HG03095 (cell line): ENCODE data around the gene VEGFA.

Experiments used
- ATAC-seq: cut with Tn5 transposase; IDR thresholded peaks from one replicate; pipeline ENCODE4 v1.9.1; 2021; ENCODE audit warnings: moderate library complexity; ENCODE audit not compliant: unreplicated experiment

VEGFA gene

DNA sequence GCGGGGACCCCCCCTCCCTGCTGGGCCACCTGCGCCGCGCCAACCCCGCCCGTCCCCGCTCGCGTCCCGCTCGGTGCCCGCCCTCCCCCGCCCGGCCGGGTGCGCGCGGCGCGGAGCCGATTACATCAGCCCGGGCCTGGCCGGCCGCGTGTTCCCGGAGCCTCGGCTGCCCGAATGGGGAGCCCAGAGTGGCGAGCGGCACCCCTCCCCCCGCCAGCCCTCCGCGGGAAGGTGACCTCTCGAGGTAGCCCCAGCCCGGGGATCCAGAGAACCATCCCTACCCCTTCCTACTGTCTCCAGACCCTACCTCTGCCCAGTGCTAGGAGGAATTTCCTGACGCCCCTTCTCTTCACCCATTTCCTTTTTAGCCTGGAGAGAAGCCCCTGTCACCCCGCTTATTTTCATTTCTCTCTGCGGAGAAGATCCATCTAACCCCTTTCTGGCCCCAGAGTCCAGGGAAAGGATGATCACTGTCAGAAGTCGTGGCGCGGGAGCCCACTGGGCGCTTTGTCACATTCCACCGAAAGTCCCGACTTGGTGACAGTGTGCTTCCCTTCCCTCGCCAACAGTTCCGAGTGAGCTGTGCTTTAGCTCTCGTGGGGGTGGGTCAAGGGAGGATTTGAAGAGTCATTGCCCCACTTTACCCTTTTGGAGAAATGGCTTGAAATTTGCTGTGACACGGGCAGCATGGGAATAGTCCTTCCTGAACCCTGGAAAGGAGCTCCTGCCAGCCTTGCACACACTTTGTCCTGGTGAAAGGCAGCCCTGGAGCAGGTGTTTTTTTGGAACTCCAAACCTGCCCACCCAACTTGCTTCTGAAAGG is 2.1 kb downstream of the VEGFA start:
- no peak for ATAC-seq

DNA sequence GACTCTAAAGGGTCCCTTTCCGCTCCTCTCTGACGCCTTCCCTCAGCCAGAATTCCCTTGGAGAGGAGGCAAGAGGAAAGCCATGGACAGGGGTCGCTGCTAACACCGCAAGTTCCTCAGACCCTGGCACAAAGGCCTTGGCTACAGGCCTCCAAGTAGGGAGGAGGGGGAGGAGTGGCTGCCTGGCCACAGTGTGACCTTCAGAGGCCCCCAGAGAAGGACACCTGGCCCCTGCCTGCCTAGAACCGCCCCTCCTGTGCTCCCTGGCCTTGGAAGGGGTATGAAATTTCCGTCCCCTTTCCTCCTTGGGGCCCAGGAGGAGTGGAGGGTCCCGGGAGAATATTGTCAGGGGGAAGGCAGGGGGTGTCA is 2.7 kb downstream of the VEGFA start:
- ATAC-seq, result no peak

DNA sequence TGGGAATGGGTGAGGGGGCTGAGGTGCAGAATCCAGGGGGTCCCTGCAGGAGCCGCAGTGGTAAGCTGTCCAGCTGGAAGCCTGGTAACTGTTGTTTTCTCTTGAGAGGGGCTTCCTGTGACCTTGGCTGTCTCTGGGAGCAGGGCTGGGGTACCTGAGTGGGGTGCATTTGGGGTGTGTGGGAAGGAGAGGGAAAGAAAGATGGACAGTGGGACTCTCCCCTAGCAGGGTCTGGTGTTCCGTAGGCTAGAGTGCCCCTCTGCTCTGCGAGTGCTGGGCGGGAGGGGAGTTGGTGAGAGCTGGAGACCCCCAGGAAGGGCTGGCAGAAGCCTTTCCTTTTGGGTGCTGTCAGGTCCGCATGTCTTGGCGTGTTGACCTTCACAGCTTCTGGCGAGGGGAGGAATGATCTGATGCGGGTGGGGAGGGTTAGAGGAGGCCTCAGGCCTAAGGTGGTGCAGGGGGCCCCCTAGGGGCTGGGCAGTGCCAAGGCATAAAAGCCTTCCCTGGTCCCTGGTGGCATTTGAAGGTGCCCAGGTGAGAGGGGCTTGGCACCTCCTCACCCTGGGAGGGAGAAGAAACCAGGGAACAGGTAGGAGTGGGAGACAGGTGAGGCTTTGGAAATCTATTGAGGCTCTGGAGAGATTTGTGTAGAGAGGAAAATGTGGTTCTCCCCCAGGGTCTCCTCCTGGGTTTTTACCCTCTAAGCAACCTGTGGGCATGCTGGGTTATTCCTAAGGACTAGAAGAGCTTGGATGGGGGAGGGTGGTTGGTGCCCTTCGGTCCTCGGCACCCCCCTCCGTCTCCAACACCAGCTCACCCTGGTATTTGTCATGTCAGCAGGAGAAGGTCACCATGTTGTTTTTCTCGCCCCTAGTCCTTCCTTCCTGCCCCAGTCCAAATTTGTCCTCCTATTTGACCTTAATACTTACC is 3.3 kb downstream of the VEGFA start:
- ATAC-seq, result no peak

DNA sequence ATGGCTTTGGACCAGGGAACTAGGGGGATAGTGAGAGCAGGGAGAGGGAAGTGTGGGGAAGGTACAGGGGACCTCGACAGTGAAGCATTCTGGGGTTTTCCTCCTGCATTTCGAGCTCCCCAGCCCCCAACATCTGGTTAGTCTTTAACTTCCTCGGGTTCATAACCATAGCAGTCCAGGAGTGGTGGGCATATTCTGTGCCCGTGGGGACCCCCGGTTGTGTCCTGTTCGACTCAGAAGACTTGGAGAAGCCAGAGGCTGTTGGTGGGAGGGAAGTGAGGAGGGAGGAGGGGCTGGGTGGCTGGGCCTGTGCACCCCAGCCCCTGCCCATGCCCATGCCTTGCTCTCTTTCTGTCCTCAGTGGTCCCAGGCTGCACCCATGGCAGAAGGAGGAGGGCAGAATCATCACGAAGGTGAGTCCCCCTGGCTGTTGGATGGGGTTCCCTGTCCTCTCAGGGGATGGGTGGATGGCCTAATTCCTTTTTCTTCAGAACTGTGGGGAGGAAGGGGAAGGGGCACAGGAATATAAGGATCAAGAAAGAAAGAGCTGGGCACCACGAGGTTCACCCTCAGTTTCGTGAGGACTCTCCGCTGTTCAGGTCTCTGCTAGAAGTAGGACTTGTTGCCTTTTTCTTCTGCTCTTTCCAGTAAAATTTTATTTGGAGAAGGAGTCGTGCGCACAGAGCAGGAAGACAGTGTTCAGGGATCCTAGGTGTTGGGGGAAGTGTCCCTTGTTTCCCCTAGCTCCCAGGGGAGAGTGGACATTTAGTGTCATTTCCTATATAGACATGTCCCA is 4.2 kb downstream of the VEGFA start:
- ATAC-seq, result no peak

DNA sequence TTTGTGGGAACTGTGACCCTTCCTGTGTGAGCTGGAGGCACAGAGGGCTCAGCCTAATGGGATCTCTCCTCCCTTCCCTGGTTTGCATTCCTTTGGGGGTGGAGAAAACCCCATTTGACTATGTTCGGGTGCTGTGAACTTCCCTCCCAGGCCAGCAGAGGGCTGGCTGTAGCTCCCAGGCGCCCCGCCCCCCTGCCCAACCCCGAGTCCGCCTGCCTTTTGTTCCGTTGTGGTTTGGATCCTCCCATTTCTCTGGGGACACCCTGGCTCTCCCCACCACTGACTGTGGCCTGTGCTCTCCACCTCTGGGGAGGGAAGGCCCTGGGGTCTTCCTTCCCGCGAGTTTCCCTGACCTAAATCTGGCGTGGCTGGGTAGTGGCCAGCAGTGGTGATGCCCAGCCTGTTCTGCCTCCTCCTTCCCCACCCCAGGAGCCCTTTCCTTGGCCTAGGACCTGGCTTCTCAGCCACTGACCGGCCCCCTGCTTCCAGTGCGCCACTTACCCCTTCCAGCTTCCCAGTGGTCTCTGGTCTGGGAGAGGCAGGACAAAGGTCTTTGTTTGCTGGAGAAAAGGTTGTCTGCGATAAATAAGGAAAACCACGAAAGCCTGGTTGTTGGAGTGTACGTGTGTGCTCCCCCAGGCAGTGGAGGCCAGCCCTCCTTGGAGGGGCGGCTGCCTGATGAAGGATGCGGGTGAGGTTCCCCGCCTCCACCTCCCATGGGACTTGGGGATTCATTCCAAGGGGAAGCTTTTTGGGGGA is 4.9 kb downstream of the VEGFA start:
- no peak for ATAC-seq

DNA sequence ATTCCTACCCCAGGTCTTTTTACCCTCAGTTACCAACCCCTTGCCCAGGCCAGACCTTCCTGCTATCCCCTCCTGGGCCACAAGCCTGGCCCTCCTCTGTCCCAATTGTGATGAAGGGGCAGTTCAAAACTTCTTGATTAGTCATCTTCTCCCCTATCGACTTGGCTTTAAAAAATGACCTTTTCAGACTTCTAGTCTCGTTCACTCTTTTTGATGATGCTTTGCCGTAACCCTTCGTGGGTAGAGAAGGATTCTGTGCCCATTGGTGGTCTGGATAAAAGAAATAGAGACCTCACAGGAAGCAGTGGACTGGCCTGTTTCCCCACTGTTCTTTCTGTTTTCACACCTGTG is 5.5 kb downstream of the VEGFA start:
- no peak for ATAC-seq

DNA sequence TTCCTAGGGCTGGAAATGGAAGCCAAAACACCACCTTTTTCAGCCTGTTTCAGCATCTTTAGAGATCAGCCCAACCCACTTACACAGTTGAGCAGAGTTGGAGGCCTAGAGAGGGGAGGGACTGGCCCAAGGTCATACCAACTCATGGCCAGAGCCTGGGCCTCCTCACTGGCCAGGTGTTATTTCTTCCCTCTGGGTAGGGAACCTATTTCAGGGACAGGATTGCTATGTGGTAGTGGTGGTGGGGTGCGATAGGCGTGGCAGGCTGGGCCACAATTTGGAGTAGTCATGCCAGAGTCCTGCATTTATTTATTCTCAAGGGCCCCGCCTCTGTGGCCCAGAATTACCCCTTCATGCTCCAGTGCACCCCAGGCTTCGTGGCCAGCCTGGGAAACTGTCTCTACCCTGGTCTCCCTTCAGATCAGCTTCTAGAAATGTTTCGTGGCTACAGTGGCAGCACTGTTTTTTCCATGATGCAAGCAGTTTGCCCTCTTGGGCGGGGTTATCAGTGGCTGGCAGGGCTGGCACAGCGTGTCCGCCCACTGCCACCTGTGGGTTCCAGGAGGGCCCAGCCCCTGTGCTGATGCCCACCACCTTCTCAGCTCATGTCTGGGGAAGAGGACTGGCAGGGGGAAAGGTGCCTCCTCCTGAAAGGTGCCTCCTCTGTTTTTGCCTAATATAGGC is 6.2 kb downstream of the VEGFA start:
- no peak for ATAC-seq

DNA sequence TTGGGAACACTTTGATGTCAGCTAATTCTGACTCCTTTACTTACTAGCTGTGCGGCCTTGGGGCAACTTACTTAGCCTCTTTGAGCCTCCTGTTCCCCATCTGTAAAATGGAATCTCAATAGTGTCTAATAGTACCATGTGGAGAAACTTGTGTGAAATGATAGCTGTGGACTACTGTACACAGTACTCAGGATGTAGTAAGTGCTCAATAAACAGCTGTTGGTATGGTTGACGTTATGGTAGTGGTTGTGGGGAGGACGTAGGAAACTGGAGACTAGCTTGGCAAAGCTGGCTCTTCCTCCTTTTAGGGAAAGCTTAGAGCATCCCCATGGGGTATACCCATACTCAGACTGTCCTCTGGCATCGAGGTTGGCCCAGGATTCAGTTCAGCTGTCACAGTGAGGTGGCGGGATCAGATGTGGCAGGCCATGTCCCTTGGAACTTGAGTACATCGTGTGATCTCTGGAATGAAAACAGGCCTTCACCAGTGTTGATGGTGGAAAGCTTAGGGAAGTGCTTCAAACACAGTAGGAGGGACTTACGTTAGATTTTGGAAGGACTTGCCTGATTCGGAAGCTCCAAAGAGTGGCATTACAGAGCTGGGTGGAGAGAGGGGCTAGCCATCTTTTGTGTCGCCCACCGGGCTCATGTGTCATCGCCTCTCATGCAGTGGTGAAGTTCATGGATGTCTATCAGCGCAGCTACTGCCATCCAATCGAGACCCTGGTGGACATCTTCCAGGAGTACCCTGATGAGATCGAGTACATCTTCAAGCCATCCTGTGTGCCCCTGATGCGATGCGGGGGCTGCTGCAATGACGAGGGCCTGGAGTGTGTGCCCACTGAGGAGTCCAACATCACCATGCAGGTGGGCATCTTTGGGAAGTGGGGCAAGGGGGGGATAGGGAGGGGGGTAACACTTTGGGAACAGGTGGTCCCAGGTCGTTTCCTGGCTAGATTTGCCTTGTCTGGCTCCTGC is 7.1 kb downstream of the VEGFA start:
- no peak for ATAC-seq

DNA sequence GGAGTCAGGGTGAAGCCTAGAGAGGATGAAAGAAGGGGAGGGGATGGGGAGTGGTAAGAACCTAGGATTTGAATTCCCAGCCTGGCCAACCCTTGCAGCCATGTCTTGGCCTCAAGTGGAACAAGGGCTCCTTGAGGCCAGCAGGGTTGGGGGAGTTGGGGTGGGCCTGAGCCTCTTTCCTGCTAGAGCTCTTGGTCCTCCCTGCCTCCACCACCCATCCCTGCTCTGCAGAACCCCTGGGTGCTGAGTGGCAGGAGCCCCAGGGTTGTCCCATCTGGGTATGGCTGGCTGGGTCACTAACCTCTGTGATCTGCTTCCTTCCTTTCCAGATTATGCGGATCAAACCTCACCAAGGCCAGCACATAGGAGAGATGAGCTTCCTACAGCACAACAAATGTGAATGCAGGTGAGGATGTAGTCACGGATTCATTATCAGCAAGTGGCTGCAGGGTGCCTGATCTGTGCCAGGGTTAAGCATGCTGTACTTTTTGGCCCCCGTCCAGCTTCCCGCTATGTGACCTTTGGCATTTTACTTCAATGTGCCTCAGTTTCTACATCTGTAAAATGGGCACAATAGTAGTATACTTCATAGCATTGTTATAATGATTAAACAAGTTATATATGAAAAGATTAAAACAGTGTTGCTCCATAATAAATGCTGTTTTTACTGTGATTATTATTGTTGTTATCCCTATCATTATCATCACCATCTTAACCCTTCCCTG is 8.3 kb downstream of the VEGFA start:
- no peak for ATAC-seq

DNA sequence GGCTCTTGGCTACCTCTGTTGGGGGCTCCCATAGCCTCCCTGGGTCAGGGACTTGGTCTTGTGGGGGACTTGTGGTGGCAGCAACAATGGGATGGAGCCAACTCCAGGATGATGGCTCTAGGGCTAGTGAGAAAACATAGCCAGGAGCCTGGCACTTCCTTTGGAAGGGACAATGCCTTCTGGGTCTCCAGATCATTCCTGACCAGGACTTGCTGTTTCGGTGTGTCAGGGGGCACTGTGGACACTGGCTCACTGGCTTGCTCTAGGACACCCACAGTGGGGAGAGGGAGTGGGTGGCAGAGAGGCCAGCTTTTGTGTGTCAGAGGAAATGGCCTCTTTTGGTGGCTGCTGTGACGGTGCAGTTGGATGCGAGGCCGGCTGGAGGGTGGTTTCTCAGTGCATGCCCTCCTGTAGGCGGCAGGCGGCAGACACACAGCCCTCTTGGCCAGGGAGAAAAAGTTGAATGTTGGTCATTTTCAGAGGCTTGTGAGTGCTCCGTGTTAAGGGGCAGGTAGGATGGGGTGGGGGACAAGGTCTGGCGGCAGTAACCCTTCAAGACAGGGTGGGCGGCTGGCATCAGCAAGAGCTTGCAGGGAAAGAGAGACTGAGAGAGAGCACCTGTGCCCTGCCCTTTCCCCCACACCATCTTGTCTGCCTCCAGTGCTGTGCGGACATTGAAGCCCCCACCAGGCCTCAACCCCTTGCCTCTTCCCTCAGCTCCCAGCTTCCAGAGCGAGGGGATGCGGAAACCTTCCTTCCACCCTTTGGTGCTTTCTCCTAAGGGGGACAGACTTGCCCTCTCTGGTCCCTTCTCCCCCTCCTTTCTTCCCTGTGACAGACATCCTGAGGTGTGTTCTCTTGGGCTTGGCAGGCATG is 9.2 kb downstream of the VEGFA start:
- no peak for ATAC-seq

DNA sequence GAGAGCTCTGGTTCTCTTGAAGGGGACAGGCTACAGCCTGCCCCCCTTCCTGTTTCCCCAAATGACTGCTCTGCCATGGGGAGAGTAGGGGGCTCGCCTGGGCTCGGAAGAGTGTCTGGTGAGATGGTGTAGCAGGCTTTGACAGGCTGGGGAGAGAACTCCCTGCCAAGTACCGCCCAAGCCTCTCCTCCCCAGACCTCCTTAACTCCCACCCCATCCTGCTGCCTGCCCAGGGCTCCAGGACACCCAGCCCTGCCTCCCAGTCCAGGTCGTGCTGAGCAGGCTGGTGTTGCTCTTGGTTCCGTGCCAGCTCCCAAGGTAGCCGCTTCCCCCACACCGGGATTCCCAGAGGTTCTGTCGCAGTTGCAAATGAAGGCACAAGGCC is 9.8 kb downstream of the VEGFA start:
- no peak for ATAC-seq

DNA sequence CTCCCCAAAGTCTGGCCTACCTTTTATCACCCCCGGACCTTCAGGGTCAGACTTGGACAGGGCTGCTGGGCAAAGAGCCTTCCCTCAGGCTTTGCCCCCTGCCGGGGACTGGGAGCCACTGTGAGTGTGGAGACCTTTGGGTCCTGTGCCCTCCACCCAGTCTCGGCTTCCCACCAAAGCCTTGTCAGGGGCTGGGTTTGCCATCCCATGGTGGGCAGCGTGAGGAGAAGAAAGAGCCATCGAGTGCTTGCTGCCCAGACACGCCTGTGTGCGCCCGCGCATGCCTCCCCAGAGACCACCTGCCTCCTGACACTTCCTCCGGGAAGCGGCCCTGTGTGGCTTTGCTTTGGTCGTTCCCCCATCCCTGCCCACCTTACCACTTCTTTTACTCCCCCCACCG is 10.3 kb downstream of the VEGFA start:
- ATAC-seq, result no peak

DNA sequence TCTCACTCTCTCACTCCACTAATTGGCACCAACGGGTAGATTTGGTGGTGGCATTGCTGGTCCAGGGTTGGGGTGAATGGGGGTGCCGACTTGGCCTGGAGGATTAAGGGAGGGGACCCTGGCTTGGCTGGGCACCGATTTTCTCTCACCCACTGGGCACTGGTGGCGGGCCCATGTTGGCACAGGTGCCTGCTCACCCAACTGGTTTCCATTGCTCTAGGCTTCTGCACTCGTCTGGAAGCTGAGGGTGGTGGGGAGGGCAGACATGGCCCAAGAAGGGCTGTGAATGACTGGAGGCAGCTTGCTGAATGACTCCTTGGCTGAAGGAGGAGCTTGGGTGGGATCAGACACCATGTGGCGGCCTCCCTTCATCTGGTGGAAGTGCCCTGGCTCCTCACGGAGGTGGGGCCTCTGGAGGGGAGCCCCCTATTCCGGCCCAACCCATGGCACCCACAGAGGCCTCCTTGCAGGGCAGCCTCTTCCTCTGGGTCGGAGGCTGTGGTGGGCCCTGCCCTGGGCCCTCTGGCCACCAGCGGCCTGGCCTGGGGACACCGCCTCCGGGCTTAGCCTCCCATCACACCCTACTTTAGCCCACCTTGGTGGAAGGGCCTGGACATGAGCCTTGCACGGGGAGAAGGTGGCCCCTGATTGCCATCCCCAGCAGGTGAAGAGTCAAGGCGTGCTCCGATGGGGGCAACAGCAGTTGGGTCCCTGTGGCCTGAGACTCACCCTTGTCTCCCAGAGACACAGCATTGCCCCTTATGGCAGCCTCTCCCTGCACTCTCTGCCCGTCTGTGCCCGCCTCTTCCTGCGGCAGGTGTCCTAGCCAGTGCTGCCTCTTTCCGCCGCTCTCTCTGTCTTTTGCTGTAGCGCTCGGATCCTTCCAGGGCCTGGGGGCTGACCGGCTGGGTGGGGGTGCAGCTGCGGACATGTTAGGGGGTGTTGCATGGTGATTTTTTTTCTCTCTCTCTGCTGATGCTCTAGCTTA is 11.2 kb downstream of the VEGFA start:
- no peak for ATAC-seq

DNA sequence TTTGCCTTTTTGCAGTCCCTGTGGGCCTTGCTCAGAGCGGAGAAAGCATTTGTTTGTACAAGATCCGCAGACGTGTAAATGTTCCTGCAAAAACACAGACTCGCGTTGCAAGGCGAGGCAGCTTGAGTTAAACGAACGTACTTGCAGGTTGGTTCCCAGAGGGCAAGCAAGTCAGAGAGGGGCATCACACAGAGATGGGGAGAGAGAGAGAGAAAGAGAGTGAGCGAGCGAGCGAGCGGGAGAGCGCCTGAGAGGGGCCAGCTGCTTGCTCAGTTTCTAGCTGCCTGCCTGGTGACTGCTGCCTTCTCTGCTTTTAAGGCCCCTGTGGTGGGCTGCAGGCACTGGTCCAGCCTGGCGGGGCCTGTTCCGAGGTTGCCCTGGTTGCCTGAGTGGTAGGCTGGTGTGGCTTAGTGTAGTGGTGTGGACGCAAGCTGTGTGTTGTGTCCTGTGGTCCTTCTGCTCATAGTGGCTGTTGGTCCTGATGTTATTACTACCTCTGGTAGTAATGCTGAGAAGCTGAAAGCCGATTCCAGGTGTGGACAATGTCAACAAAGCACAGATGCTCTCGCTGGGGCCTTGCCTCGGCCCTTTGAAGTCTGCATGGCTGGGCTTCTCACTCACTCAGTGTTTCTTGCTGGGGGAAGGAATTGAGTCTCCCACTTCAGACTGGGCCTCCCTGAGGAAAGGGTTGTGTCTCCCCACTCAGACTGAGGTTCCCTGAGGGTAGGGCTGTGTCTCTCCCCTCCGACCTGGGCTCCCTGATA is 12.1 kb downstream of the VEGFA start:
- ATAC-seq, result no peak

DNA sequence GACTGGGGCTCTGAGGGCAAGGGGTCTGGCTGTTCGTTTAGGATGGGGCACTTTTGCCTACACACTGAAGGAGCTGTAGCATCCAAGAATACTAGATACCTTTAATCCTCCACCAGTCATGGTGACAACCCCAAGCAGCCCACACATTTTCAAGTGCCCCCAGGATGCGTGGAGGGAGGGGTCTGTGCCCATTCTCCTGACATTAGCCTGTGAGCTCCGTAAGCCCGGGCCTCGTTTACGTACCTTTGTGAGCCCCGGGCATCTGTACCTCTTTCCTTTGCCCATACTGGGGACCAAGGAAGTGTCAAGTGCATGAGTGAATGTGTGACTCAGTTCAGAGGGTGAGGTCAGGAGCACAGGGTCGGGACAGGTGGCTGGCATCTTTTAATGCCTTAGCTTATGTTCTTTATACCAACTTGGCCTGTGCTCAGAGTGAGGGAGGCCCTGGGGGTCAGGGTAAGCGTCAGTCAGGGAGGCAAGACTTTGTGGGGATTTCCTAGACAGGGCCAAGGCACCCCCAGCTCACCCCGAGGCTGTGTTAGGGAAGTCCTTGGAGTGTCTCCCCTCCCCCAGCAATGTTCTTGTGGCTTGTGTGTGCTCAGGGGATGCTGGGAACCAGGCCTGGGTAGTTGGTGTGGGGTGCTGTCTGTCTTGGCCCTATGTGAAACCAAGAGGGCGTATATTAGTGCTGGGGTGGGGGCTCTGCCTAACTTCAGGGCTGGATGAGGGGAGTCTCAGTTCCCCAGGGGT is 12.9 kb downstream of the VEGFA start:
- ATAC-seq, result no peak
